HG03457 (cell line): ENCODE measurements around the gene RAPGEF5.

Experiments
- ATAC-seq: cut with Tn5 transposase; IDR thresholded peaks from one replicate; pipeline ENCODE4 v1.9.1; 2021; ENCODE audit warnings: moderate number of reproducible peaks; ENCODE audit not compliant: unreplicated experiment

RAPGEF5 gene

GRCh38 chr7:22167482-22167881 lies 189.5 kb downstream of the RAPGEF5 start:
- no peak for ATAC-seq

- ATAC-seq, result no peak
Measured at GRCh38 chr7:22166928-22167327, 190.0 kb downstream of the RAPGEF5 start.

DNA sequence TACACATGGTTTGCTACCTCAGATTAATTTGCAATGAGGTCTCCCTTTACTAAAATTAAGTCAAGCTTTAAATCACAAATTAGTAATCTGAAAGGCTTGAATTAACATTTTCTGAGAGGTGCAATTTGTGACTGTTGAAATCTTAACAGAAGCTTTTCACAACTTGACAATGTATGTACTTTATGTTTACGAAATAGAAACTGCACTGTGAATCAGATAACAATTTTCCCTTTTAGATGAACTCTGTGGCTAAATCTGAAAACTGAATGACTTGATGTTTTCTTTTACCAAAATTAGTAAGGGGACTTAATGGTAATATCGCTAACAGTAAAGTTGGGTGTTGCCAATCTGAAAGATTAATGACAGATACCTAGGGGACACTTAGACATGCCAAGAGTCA lies 197.6 kb downstream of the RAPGEF5 start:
- no peak for ATAC-seq

DNA sequence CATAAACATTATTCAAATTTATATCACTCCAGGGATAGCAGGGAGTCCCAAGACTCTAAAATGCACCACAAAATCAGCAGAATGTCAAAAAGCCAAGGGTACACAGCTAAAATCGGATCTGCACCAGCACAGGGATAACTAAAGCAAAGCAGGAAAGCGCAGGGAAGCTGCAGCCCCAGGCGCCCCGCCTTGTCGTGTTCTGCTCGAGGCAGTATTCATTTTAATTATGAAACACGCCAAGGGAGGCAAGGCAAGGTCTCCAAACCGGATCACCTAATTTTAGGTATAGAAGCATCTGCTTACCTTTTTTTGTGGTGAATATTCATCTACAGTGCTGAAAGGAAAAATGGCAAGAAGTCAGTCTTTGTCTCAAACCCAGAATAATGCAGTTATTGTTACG lies 199.4 kb downstream of the RAPGEF5 start:
- ATAC-seq, result no peak

DNA sequence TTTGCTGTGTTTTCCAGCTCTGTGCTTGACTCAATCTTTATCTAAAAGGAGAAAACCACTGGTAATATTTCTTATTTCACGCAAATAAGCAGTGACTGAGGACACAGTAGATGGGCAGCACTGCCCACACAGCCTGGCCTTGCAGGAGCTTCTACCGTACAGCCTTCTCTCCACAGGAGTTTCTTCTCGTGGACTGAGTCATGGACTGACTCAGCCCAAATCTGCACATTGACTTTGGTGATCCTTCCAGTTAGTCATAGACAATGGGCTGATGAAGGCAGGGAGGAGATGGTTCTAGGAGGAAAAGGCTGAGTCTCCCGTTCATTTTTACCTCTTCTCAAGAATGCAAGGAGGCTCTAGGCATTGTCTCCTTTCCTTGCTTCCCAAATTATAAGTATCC lies 200.7 kb downstream of the RAPGEF5 start:
- ATAC-seq, result no peak

DNA sequence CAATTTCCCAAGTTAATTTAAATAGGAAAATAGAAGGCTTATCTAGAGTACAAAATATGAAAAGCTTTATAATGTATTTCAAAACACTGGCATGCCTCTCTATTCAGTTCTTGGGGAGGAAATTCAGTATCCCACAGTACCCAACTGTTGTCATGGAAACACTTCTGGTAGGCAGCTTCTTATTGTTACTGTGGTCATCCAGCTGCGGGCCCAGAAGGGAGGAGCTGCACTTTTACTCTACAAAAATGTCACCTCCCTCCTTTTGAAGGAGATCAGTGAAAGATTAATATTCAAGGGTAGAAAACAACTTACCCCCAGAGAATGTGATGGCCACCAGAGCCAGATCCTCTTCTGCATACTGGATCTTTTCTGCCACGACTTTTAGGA lies 202.8 kb downstream of the RAPGEF5 start:
- no peak for ATAC-seq

- no peak for ATAC-seq
Measured at GRCh38 chr7:22153432-22154142, 203.4 kb downstream of the RAPGEF5 start.

DNA sequence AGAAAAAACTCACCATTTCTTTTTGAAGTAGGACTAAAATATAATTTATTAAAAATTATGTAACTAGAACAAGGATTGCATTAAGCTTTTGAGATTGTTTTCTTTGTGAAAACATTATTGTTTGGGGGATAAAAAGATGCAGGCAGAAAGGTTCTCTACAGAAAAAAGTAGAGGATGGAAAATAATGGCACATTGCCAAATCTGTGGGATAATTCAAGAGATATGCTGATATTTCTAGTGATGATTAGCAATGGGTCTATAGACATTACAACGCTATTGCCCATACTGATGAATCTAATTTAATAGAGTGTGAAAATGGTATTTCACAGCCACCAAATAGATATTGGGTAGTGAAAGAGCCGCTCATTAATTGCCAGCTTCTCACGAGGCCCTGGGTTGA lies 204.3 kb downstream of the RAPGEF5 start:
- no peak for ATAC-seq

DNA sequence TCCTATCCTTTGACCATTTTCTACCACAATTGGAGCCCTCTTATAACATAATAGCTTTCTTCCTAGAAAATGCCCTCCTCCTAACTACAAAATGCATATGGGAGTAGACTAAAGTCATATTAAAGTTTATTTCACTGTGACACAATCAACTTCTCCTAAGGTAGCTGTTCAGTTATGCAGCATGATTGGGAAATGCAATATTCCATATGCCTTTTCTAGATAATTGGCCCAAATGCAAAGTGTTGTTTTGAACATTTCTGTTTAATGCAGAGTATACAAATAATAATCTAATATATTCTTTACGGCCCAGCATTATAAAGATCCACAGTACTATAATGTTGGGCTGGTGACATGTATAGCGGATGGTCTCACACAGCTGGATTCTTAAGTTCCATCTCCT lies 205.1 kb downstream of the RAPGEF5 start:
- no peak for ATAC-seq

GRCh38 chr7:22150221-22150620 lies 206.7 kb downstream of the RAPGEF5 start:
- no peak for ATAC-seq

GRCh38 chr7:22147868-22148267 lies 209.1 kb downstream of the RAPGEF5 start:
- no peak for ATAC-seq

DNA sequence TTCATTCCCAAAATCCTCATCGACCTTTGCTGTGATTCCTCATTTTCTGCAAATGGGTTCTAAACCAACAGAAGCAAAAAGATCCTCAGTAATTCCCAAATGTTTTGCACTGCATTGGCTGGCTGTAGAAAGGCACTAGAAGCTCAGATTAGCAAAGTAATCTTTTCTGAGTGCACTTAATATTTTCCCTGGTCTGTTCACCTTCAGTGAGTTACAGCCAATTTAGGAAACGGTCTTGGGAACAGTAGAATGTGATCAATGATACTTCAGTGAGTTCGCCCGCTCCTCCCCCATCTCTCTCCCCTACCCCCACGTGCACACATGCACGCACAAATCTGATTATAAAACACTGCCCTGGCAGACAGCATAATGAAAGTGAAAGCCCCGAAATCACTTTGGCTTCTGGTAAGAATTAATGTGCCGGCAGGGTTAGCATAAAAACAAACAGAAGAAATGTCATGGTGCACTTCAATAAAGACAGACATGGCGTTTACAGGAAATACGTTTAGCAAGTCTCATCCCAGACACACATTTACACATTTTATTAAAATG lies 209.9 kb downstream of the RAPGEF5 start:
- ATAC-seq, result no peak

DNA sequence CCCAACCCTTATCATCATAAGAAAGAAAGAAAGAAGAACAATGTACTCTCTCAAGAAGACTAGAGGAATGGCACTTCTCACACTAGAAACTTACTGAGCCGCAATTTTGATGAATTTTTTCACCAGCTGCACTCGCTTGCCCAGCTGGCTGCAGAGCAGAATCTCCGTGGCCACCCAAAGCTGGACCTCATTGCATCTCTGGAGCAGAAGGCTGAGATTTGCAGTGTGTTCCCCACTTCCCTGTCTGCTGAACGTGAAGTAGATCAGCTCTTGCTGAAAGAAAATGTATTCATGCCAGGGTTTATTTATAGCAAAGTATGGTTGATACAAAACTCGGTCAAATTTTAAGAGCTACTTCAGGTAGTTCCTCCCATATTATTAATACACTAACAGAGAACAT lies 212.0 kb downstream of the RAPGEF5 start:
- no peak for ATAC-seq

- ATAC-seq, result no peak
Measured at GRCh38 chr7:22143491-22143890, 213.5 kb downstream of the RAPGEF5 start.

DNA sequence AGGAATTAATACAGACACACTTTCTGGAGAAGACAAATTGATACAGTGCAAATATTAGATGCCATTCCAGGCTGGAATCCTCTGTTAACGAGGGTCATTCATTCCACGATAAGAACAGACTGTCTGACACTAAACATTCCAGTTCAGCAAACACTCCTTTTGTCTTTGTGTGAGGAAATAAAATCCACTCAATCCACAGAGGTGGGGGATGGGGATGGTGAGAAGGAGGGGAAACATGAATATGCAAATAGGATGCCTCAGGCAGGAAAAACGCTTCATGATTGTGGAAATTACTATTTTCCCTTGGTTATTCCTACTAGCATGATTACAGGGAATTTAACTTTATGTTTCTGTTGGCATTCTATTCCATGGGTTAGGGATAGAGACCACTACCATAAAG lies 214.4 kb downstream of the RAPGEF5 start:
- no peak for ATAC-seq

DNA sequence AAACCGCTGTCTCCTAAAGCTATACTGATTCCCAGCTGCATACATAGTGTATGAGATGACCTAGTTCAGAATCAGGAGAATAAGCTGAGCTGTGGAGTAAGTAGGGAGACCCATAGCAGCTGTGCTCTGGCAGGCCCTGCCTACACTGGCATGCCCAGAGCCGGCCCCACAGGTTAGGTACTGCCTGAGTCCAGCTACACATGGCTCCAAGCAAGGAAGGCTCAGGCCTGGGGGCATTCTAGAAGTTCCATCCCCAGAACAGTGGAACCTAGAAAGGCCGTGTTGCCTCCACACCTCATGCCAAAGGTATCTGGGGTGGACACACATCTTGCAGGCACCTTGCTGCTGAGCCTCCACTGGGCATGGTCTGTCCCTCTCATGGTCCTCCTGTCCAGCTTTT lies 215.6 kb downstream of the RAPGEF5 start:
- no peak for ATAC-seq

- ATAC-seq, result no peak
Measured at GRCh38 chr7:22140578-22140977, 216.4 kb downstream of the RAPGEF5 start.

DNA sequence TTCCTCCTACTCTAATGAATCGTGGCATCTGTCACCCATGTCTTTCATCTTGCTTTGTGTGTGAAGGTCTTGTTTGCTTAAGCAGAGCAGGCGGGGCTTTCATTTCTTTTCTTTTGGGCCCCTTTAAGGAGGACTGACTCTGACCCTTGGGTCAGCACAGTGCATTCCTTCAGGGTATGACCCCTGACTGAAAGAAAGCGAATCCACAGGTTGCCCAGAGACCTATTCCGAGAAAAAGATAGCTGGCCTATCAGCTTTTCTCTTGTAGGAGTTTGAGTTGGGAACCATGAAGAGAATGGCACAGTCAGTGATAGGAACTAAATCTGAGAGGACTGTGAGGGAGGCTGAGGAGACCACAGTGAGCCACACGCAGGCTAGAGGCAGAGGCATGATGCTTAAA lies 218.1 kb downstream of the RAPGEF5 start:
- ATAC-seq, result no peak

DNA sequence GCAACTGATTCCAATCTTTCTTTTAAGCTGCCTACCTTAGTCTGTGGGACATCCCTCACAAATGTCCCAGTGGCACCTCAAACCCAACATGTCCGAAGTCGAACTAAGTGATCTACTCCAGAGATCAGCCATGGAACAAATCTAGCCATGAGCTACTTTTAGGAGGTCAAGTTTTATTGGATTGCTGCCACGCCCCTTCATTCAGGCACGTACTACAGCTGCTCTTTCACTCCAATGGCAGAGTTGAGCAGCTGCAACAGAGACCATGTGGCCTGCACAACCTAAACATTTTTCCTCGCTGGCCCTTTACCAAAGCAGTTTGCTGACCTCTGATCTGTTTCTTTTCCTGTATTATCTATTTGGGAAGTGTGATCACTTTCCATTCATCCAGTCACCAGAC lies 218.8 kb downstream of the RAPGEF5 start:
- ATAC-seq, result no peak

DNA sequence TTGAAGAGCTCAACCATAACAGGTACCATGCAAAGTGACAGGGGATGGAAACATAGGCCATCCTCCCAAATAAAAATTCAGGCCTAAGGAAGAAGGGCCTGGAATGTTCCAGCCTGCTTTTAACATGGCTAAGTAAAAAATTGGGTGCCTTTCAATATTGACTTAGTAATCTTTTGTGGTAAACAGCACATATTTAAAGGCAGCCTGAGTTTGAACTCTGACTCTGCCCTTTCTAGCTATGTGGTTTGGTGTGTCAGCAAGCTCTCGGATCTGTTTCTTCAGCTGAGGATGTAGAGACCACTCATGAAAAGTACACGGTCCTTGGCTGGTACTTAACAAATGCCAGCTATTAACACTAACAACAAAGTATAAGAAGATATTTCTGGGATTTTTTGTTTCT lies 219.5 kb downstream of the RAPGEF5 start:
- no peak for ATAC-seq

DNA sequence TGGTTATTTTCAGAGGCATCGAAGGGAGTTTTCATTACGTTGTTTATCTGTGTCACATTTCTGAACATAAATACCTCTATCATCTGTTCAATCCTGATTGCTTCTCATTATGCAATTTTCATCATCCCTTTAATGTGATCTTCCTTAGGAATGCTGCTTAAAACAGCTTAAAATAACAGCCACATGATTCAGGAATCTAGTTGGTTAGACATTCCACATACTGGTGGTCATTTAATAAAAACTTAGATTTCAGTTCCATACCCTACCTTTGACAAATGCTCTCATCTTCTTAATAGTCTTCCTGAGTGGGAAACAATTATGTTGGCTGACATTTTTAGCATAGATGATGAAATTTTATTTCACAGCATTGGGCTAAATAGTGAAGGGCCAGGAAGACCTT lies 219.9 kb downstream of the RAPGEF5 start:
- ATAC-seq, result no peak

DNA sequence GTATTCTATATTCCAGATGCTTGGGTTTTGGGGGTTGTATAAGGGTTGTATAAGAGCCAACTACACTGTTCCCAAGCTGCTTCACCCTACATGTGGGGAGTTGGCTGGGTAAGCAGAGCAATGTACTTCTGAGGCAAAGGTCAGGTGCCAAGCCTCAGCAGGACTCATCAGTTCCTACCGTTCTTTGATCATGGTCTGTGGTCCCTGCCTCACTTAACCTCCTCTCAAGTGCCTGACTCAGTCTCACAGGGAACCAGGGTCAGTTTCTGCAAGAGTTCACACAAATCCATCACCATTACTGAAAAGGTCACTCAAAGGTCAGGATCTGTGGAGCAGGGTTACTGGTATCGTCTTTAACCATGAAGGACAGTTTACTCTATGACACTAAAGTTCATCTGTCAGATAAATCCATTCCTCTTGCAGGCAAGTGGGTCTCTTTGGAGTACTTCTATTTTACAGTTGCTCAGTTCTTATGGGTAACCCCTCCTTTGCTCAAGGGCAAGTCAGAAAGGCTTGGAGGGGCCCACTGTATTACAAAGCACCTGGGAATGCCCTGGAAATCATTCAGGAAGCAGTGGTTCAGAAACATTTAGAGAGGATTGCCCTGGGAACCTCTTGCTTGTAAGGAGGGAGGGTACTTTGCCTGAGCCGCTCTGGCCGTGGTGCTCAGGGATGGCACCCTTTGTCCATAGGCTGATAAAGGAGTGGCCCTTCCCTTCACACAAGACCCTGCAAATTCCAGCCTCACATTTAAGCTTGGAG lies 227.0 kb downstream of the RAPGEF5 start:
- no peak for ATAC-seq
